ENCODE data around the gene CAPN8.

DNA sequence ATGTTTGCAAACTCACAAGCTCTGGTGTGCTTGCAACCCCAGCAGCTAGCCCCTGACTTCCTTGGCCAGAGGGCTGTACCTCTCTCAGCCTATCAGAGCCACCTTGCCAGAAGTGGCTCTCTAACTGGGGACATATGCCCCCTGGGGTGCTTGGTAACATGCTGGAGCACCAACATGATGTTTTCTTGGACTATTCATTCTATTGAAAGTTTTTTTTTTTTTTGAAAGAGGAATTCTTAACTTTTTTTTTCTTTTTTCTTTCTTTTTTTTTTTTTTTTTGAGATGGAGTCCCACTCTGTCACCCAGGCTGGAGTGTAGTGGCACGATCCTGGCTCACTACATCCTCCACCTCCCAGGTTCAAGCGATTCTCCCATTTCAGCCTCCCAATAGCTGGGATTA is 14.7 kb upstream of the CAPN8 start:
- TF ChIP-seq POLR2A (IDR thresholded peaks at IDR 0.05) = no peak
- TF ChIP-seq, protein P1, sequence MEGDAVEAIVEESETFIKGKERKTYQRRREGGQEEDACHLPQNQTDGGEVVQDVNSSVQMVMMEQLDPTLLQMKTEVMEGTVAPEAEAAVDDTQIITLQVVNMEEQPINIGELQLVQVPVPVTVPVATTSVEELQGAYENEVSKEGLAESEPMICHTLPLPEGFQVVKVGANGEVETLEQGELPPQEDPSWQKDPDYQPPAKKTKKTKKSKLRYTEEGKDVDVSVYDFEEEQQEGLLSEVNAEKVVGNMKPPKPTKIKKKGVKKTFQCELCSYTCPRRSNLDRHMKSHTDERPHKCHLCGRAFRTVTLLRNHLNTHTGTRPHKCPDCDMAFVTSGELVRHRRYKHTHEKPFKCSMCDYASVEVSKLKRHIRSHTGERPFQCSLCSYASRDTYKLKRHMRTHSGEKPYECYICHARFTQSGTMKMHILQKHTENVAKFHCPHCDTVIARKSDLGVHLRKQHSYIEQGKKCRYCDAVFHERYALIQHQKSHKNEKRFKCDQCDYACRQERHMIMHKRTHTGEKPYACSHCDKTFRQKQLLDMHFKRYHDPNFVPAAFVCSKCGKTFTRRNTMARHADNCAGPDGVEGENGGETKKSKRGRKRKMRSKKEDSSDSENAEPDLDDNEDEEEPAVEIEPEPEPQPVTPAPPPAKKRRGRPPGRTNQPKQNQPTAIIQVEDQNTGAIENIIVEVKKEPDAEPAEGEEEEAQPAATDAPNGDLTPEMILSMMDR (IDR thresholded peaks at IDR 0.05) = no peak

Measured in testis (tissue), 2 donors.